ENCODE measurements around the gene MAPK8IP1. TPM values are rescaled to one million over a fixed set of nuclear protein-coding genes. Genes with fewer than 3 reads are reported as not detected.
"Not testable (repeated sequence)": the region's sequence is repeated elsewhere in the genome, so short reads cannot be mapped to it uniquely, and the experiment has no call there.

The MAPK8IP1 gene
- 15.7 TPM for total RNA-seq
- polyA plus RNA-seq (ENCODE audit: insufficient read depth, low read depth, low replicate concordance) = 24.8 TPM
- long read RNA-seq, donor 1, partial matches to known transcripts = 0 of 2 reads
- long read RNA-seq, donor 1, other reads (novel, unspliced or antisense) = 0 of 2 reads
- long read RNA-seq, donor 2, partial matches to known transcripts = 0 of 1 reads
- long read RNA-seq, donor 2, other reads (novel, unspliced or antisense) = 0 of 1 reads
- long read RNA-seq, donor 3, partial matches to known transcripts = 5 of 6 reads
- long read RNA-seq, donor 3, other reads (novel, unspliced or antisense) = 0 of 6 reads
- long read RNA-seq, donor 4 = 0 reads
- long read RNA-seq, donor 5 = 0 reads
- long read RNA-seq, donor 6 = 0 reads
- long read RNA-seq, donor 7, partial matches to known transcripts = 14 of 21 reads
- long read RNA-seq, donor 7, other reads (novel, unspliced or antisense) = 4 of 21 reads
- long read RNA-seq, donor 8, partial matches to known transcripts = 0 of 1 reads
- long read RNA-seq, donor 8, other reads (novel, unspliced or antisense) = 0 of 1 reads
- long read RNA-seq, donor 9 = 0 reads
- long read RNA-seq, donor 10 = 0 reads

DNA sequence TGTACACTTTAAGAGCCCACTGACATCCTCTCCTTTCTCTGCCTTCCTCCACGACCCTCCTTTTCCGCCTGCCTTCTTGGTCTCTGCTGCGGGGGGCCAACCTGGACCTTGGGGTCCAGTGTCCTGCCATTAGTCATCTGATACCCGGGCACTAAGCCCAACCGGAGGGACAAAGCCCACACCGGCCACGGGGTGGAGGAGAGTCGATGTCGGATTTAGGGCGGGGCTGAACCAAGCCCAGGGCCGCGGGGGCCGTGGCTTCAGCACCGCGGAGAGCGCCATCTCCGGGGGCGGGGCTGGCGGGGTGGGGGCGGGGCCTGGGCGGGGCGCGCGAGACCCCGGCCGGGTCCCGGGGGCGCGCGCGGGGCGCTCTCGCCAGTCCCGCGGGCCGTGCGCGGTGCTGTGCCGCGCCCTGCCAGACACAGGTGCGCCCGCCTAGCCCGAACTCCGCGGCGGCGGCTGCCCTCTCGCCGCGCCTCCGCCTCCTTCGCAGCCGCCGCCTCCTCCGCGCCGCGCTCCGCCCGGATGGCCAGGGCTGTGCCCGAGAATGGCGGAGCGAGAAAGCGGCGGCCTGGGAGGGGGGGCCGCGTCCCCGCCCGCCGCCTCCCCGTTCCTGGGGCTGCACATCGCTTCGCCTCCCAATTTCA, at the start of gene MAPK8IP1:
Gene MAPK8IP1 (plus strand): TSS at position 378 of the 647 bp plus-strand sequence. CDS start 170 bp downstream, at position 548.
- intact Hi-C loops (cut with DNase I) = no loop called here
- FAIRE-seq = no peak
- peak within 1 kb of the TSS in 2 of 3 donors; percentile 12 to 49 for H3K4me3 ChIP-seq (ENCODE audit: low read length in 3 of 3)
- no peaks in the 10 kb centered on the region for H3K9me3 ChIP-seq (ENCODE audit: control insufficient read depth in 2 of 3, insufficient read depth in 1 of 3, low read length in 3 of 3)
- peak; percentile 70 to 88 (median 78) for DNase-seq
- peak within 1 kb of the TSS in 1 of 3 donors; percentile 19 for H3K9ac ChIP-seq (ENCODE audit: low read length in 3 of 3)
- no peaks in the 10 kb centered on the region for H3K27me3 ChIP-seq (ENCODE audit: control insufficient read depth, insufficient read depth, low read length)
- H3K36me3 ChIP-seq (ENCODE audit: control insufficient read depth in 2 of 3, insufficient read depth in 3 of 3, low read length in 3 of 3) = peaks cover 3 to 20% (median 5%) of the 10 kb centered on the region in 3 donors
- no peak for TF ChIP-seq CTCF (IDR thresholded peaks at IDR 0.05; ENCODE audit: borderline replicate concordance, extremely low read depth, insufficient read depth)
- peaks cover 0 to 4% (median 0%) of the 10 kb centered on the region in 3 donors for H3K4me1 ChIP-seq (ENCODE audit: control insufficient read depth in 2 of 3, insufficient read depth in 2 of 3, low read depth in 1 of 3, low read length in 3 of 3)
- no peak within 1 kb of the TSS for H3K27ac ChIP-seq (ENCODE audit: low read depth in 2 of 2, low read length in 2 of 2)

- DNase-seq (no peak), FAIRE-seq (no peak)
- intact Hi-C loops (cut with DNase I) = no loop called here
- no peak overlapping the region for H3K27ac ChIP-seq (ENCODE audit: low read depth in 2 of 2, low read length in 2 of 2)
- no peak for TF ChIP-seq CTCF (IDR thresholded peaks at IDR 0.05; ENCODE audit: borderline replicate concordance, extremely low read depth, insufficient read depth)
- no peaks in the 10 kb centered on the region for H3K9me3 ChIP-seq (ENCODE audit: control insufficient read depth in 2 of 3, insufficient read depth in 1 of 3, low read length in 3 of 3)
- no peaks in the 10 kb centered on the region for H3K36me3 ChIP-seq (ENCODE audit: control insufficient read depth in 2 of 3, insufficient read depth in 3 of 3, low read length in 3 of 3)
- H3K9ac ChIP-seq (ENCODE audit: low read length in 3 of 3) = no peak overlapping the region
- no peak overlapping the region for H3K4me3 ChIP-seq (ENCODE audit: low read length in 3 of 3)
- peaks cover 0 to 6% (median 3%) of the 10 kb centered on the region in 3 donors for H3K4me1 ChIP-seq (ENCODE audit: control insufficient read depth in 2 of 3, insufficient read depth in 2 of 3, low read depth in 1 of 3, low read length in 3 of 3)
- no peaks in the 10 kb centered on the region for H3K27me3 ChIP-seq (ENCODE audit: control insufficient read depth, insufficient read depth, low read length)
Measured at GRCh38 chr11:45839204-45839603, 46.2 kb upstream of the MAPK8IP1 start.

GRCh38 chr11:45840251-45840650, 45.2 kb upstream of the MAPK8IP1 start:
- H3K36me3 ChIP-seq (ENCODE audit: control insufficient read depth in 2 of 3, insufficient read depth in 3 of 3, low read length in 3 of 3); intact Hi-C loops (cut with DNase I): not testable (repeated sequence)

More at GRCh38 chr11:45840251-45840650, 45.2 kb upstream of the MAPK8IP1 start:
- H3K4me3 ChIP-seq (ENCODE audit: low read length in 3 of 3); H3K27me3 ChIP-seq (ENCODE audit: control insufficient read depth, insufficient read depth, low read length); FAIRE-seq; H3K9me3 ChIP-seq (ENCODE audit: control insufficient read depth in 2 of 3, insufficient read depth in 1 of 3, low read length in 3 of 3); DNase-seq; H3K27ac ChIP-seq (ENCODE audit: low read depth in 2 of 2, low read length in 2 of 2); H3K4me1 ChIP-seq (ENCODE audit: control insufficient read depth in 2 of 3, insufficient read depth in 2 of 3, low read depth in 1 of 3, low read length in 3 of 3); H3K9ac ChIP-seq (ENCODE audit: low read length in 3 of 3): not testable (repeated sequence)

All from kidney (tissue), 22 donors.